Thoracic aorta (tissue), 2 donors: ENCODE measurements around the gene MYT1. TPM values are rescaled to one million over a fixed set of nuclear protein-coding genes. Genes with fewer than 3 reads are reported as not detected.

Experiments
- ATAC-seq: fragments of 150-250 bp; one replicate; pipeline ENCODE4 v1.8.0; 2017; ENCODE audit warnings: low read depth; ENCODE audit not compliant: insufficient number of reproducible peaks, low FRiP score
- DNase-seq: peaks from one replicate; pipeline ENCODE4 v3.0.0-alpha.2; 2020; ENCODE audit warnings: low spot score
- H3K27ac ChIP-seq, 2 donors: fragments of 200-600 bp; sonication (generic); 1 replicate in 1 of 2; 2 replicates in 1 of 2; pipeline ENCODE4 v1.5.1; 2016; ENCODE audit warnings: mild to moderate bottlenecking in 2 of 2, moderate library complexity in 2 of 2
- H3K27me3 ChIP-seq: fragments of 200-600 bp; sonication (generic); replicated peaks from 2 replicates; pipeline ENCODE4 v1.6.0; 2016; ENCODE audit warnings: mild to moderate bottlenecking; ENCODE audit not compliant: insufficient read depth
- H3K36me3 ChIP-seq: fragments of 200-600 bp; sonication (generic); one replicate; pipeline ENCODE4 v1.5.1; 2016
- H3K4me1 ChIP-seq, 2 donors: fragments of 200-600 bp; sonication (generic); 1 replicate in 1 of 2; 2 replicates in 1 of 2; pipeline versions ENCODE4 v1.5.1 to v1.6.0; 2016; ENCODE audit warnings: low read depth in 2 of 2, mild to moderate bottlenecking in 1 of 2; ENCODE audit not compliant: control insufficient read depth in 1 of 2
- H3K4me3 ChIP-seq: fragments of 200-600 bp; sonication (generic); 2 replicates; pipeline ENCODE4 v1.5.1; 2016; ENCODE audit warnings: mild to moderate bottlenecking
- H3K9me3 ChIP-seq: fragments of 200-600 bp; sonication (generic); 2 replicates; pipeline ENCODE4 v1.5.1; 2016
- total RNA-seq, 2 donors: library from RNA; depleted of rRNA; stranded (reverse); fragments of >200 nt; gene quantifications; one replicate each; pipeline versions ENCODE4 v1.1.0 to v1.2.3, GENCODE V29; 2016
- TF ChIP-seq, protein P1 (sequence below): fragments of 200-600 bp; sonication (generic); IDR thresholded peaks from one replicate; pipeline ENCODE4 v1.5.1; 2019; ENCODE audit warnings: antibody characterized with exemption

Gene MYT1
- total RNA-seq, 2 donors from 2014 or later, result not detected

GRCh38 chr20:64146301-64146935 lies 17.8 kb upstream of the MYT1 start:
- Histone ChIP-seq H3K27me3 (no peaks in the 10 kb centered on the region), H3K27ac (no peak overlapping the region), H3K4me3 (no peak overlapping the region), H3K36me3 (no peaks in the 10 kb centered on the region), H3K4me1 (no peaks in the 10 kb centered on the region), H3K9me3 (peaks cover 5% of the 10 kb centered on the region)
- TF ChIP-seq, protein P1, sequence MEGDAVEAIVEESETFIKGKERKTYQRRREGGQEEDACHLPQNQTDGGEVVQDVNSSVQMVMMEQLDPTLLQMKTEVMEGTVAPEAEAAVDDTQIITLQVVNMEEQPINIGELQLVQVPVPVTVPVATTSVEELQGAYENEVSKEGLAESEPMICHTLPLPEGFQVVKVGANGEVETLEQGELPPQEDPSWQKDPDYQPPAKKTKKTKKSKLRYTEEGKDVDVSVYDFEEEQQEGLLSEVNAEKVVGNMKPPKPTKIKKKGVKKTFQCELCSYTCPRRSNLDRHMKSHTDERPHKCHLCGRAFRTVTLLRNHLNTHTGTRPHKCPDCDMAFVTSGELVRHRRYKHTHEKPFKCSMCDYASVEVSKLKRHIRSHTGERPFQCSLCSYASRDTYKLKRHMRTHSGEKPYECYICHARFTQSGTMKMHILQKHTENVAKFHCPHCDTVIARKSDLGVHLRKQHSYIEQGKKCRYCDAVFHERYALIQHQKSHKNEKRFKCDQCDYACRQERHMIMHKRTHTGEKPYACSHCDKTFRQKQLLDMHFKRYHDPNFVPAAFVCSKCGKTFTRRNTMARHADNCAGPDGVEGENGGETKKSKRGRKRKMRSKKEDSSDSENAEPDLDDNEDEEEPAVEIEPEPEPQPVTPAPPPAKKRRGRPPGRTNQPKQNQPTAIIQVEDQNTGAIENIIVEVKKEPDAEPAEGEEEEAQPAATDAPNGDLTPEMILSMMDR, result no peak
- ATAC-seq (no peak), DNase-seq (no peak)

DNA sequence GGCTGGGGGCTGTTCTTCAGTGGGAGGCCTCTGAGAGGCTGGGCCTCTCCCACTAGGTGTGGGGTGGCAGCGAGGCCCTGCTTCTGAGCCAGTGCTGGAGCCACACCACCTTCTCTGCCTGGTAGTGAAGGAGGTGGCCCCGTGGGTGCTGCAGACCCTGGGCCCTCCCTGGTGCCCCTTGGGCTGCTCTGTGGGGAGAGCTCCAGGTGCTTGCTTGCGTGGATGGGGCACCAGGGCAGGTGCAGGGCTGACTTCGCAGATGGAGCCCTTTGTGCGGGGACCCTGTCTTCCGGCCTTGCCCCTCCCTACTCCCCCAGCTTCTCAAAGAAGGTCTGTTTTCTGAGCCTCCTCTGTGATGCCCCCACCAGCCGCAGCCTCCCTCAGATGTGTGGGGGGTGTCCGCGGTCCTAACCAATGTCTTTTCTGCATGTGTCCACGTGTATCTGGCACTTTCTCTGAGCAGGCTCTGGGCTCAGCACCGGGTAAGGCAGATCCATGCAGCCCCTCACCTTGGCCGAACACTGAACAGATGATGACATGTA lies 17.2 kb upstream of the MYT1 start:
- no peaks in the 10 kb centered on the region for H3K4me1 ChIP-seq
- DNase-seq (no peak), ATAC-seq (no peak)
- no peaks in the 10 kb centered on the region for H3K27me3 ChIP-seq
- no peak overlapping the region for H3K27ac ChIP-seq
- TF ChIP-seq, protein P1, result no peak
- peaks cover 5% of the 10 kb centered on the region for H3K9me3 ChIP-seq
- no peak overlapping the region for H3K4me3 ChIP-seq
- no peaks in the 10 kb centered on the region for H3K36me3 ChIP-seq

- no peak overlapping the region for H3K27ac ChIP-seq
- peaks cover 5% of the 10 kb centered on the region for H3K9me3 ChIP-seq
- no peak for ATAC-seq
- TF ChIP-seq, protein P1, result no peak
- H3K36me3 ChIP-seq, result no peaks in the 10 kb centered on the region
- no peak for DNase-seq
- H3K4me3 ChIP-seq, result no peak overlapping the region
- no peaks in the 10 kb centered on the region for H3K4me1 ChIP-seq
- no peaks in the 10 kb centered on the region for H3K27me3 ChIP-seq
Observed at GRCh38 chr20:64148581-64148980, 15.7 kb upstream of the MYT1 start.

GRCh38 chr20:64149141-64149540 lies 15.1 kb upstream of the MYT1 start:
- no peak overlapping the region for H3K27ac ChIP-seq
- H3K4me3 ChIP-seq, result no peak overlapping the region
- peaks cover 5% of the 10 kb centered on the region for H3K9me3 ChIP-seq
- H3K27me3 ChIP-seq, result no peaks in the 10 kb centered on the region
- no peaks in the 10 kb centered on the region for H3K4me1 ChIP-seq
- TF ChIP-seq, protein P1, result no peak
- H3K36me3 ChIP-seq, result no peaks in the 10 kb centered on the region
- ATAC-seq (no peak), DNase-seq (no peak)

GRCh38 chr20:64149809-64150560 lies 14.3 kb upstream of the MYT1 start:
- TF ChIP-seq, protein P1, result no peak
- Histone ChIP-seq H3K36me3 (no peaks in the 10 kb centered on the region), H3K4me1 (no peaks in the 10 kb centered on the region), H3K27me3 (no peaks in the 10 kb centered on the region), H3K9me3 (peaks cover 5% of the 10 kb centered on the region), H3K4me3 (no peak overlapping the region), H3K27ac (no peak overlapping the region)
- no peak for DNase-seq
- ATAC-seq, result no peak
